GM18873 (cell line): ENCODE measurements around the gene MMP11.

ENCODE experiments used
- ATAC-seq: cut with Tn5 transposase; IDR thresholded peaks from one replicate; pipeline ENCODE4 v1.9.1; 2021; ENCODE audit warnings: mild to moderate bottlenecking, moderate library complexity, moderate number of reproducible peaks; ENCODE audit not compliant: unreplicated experiment, low FRiP score

Gene MMP11

DNA sequence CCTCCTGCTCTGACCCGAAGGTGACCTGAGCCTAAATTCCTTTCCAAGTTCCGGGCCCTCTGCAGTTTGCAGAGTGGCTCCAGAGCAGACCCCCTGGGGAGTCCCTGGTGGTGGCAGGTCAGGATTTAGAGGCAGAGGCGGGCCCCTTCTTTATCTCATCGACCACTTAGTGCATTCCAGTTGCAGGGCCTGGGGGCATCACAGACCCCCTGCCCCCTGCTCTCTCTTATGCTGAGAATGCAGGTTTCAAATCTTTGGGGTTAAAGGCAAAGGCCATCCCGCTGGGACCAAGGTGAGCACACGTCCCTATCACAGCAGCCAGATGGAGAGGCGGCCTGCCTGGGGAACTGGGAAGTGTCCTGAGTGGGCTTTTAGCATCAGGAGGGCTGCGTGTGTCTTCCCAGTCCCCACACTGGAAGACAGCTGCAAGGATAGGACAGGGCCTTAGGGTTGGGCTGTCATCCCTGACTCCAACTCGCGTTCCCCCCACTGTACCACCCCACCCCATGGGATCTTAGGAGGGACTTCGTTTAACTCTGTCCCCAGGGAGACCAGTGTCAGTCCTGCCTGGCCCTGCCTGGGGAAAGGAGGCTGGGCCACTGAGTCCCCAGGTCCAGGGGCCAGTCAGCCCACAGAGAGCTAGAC is 54.8 kb downstream of the MMP11 start:
- no peak for ATAC-seq

DNA sequence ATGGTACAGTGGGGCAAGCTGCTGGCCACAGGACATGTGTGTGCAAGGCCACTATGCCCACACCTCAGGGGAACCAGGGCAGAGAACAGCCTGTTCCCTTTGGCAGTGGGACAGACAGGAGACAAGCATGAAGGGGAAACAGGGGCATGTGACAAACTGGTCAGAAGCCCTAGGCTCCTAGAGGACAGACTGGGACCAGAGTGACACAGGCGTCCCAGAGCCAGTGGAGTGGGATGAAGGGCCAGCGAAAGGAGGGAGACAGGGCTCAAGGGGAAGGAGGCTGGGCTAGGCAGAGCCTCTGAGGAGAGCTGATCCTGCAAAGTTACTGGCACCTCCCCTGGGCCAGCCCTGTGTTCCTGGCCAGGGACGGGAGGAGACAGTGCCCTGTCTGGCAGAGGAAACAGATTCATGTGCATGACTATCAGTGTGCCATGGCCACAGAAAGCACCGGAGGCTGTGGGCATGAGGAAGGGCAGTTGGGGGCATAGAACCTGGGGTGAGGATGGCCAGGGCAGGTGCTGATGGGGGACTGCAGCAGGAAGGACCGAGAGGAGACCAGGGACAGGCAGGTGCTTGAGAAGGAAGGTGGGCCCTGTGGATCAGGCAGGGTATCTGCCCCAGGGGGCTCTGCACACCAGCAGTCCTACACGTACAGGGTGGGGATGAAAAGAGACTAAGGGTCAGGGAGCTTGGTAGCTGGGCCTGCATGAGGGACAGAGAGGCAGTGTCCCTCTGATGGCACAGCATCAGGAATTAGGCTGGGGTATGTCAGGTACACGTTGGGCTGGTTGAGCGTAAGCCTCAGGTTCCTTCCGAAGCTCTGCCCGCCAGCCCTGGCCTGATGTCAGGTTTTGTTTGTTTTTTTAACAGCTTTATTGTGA is 56.4 kb downstream of the MMP11 start:
- no peak for ATAC-seq

DNA sequence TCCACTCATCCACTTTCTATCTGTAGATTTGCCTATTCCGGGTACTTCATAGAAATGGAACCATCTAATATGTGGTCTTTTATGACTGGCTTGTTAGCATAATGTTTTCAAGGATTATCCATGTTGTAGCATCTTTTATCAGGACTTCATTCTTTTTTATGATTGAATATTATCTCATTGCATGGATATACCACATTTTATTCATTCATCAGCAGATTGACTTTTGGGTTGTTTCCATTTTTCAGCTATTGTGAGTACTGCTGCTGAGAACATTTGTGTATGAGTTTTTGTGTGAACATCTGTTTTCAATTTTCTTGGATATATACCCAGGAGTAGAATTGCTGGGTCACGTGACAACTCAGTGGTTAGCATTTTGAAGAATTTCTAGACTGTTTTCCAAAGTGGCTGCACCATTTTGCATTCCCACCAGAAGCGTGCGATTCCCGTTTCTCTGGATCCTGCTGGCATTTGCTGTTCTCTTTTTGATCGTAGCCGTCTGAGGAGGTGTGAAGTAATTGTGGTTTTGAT is 57.3 kb downstream of the MMP11 start:
- no peak for ATAC-seq

DNA sequence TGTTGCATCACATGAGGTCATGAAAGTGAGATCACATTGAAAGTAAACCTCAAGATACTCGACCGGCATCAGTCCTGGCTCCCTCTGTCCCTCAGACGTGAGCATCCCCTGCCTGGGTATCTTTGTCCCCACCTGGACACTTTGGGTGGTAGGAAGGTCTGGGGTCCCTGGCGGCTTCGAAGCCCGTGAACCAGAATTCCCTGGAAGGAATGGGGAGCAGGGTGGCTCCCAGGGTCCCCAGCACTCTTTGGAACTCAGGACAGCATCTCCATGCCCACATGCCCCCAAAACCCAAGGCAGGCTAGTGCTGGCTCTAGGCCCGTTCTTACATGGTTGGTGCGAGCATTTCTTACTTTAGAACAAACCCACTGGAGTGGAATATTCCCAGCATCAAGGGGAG is 58.6 kb downstream of the MMP11 start:
- no peak for ATAC-seq

DNA sequence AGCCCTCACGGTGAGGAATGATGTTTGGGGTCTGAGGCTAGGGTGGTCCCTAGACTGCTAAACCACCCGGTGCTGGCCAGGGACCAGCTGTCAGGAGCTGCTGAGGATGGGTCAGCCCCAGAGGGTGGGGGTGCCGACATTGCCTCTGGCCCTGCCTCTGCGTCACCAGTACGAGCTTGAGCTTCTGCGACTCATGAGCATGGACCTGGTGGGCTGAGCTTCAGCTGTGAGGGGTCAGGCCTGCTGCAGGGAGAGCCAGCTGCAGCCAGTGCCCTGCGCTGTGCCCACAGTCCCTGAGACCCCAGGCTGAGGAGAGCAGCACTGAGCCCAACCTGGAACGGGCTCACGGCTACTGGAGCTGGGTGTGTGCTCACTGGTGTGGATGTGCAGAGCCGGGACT is 59.1 kb downstream of the MMP11 start:
- ATAC-seq: no peak

DNA sequence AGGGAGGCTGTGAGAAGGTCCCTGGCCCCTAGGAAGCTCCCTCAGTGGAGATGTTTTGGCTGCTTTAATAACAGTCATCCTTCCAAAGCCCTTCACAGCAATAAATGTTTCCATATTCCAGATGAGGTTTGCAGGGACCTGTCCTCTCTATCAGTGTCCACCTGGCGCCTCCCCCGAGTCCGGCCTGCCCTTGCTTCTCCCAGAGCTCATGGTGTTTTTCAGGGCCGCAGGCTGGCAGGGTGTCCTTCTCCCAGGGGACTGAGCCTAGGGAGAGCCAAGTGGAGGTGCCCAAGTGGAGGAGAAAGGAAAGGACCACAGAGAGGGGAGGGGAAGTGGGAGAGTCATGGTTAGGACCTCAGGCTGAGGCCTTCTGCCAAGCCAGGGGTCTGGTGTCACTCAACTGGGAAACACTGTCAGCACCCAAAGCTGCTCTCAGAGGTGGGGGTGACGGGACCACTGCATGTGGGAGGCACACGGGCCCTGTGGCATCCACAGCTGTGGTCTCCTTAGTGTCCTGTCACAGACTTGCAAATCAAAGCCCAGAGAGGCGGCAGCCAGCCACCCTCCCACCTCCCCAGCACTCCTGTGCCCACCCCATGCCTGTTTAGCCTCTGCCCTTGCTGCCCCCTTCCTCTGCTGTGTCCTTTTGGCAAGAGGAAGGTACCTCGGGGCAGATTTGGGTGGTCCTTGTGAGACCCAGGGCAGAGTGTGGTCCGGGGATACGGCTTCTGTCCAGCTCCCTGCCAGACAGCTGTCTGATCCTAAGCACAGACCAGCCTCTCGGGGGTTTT is 59.8 kb downstream of the MMP11 start:
- ATAC-seq: no peak

DNA sequence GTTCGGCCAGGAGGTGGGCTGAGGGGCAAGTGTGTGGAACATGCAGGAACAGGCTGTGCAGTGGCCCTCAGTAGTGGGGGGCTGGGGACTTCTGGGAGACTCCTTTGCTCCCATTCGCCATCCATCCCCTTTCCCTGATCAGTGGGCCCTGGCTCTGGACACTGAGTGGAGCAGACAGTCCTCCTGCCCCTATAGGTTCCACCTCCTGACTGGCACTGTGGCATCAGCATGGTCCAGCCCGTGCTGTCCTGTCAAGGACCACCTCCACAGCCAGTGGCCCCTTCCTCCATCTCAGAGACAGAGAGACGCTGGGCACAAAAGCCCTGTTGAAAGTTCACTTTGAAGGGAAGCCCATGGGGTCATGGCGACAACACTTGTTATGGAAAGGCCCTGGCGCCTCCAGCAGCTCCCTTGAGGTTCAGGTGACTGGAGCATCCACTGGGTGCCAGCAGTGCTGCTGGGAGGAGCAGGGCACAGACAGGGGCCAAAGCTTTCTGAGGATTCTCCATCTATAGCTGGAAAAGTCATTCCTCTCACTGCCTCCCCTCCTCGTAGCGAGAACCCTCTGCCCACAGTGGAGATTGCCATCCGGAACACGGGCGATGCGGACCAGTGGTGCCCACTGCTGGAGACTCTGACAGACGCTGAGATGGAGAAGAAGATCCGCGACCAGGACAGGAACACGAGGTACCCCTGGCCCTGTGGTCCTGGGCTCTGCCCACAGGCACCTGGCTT is 60.5 kb downstream of the MMP11 start:
- no peak for ATAC-seq
